Transverse colon (tissue), 3 donors: ENCODE data around the gene ACAD9.

Experiments
- POLR2A ChIP-seq: fragments of 450-650 bp; IDR thresholded peaks from one replicate; pipeline ENCODE4 v1.6.1; 2016; ENCODE audit warnings: antibody characterized with exemption, mild to moderate bottlenecking, moderate library complexity
- TF ChIP-seq, protein P1 (sequence below), 5 experiments: fragments of 200-600 bp in 3 of 5; fragments of 450-650 bp in 2 of 5; sonication (generic) in 3 of 5; IDR thresholded peaks; 1 replicate in 2 of 5; 2 replicates in 3 of 5; pipeline ENCODE4 v1.5.1; 2016 to 2017; ENCODE audit warnings: antibody characterized with exemption in 5 of 5, inconsistent platforms in 3 of 5, mild to moderate bottlenecking in 2 of 5, moderate library complexity in 1 of 5

GRCh38 chr3:128923576-128923975 lies 44.2 kb downstream of the ACAD9 start:
- TF ChIP-seq, protein P1, sequence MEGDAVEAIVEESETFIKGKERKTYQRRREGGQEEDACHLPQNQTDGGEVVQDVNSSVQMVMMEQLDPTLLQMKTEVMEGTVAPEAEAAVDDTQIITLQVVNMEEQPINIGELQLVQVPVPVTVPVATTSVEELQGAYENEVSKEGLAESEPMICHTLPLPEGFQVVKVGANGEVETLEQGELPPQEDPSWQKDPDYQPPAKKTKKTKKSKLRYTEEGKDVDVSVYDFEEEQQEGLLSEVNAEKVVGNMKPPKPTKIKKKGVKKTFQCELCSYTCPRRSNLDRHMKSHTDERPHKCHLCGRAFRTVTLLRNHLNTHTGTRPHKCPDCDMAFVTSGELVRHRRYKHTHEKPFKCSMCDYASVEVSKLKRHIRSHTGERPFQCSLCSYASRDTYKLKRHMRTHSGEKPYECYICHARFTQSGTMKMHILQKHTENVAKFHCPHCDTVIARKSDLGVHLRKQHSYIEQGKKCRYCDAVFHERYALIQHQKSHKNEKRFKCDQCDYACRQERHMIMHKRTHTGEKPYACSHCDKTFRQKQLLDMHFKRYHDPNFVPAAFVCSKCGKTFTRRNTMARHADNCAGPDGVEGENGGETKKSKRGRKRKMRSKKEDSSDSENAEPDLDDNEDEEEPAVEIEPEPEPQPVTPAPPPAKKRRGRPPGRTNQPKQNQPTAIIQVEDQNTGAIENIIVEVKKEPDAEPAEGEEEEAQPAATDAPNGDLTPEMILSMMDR (IDR thresholded peaks at IDR 0.05) = no peak
- no peak for TF ChIP-seq POLR2A
